Vagina (tissue), 2 donors: ENCODE results near the gene ABHD2. TPM values are rescaled to one million over a fixed set of nuclear protein-coding genes. Genes with fewer than 3 reads are reported as not detected.

Source experiments
- DNase-seq, 2 donors: peaks; one replicate each; pipeline ENCODE4 v3.0.0-alpha.2; 2017; ENCODE audit errors: extremely low spot score in 2 of 2
- H3K27ac ChIP-seq: fragments of 200-600 bp; sonication (generic); one replicate; pipeline ENCODE4 v1.5.1; 2019
- H3K27me3 ChIP-seq: fragments of 200-600 bp; sonication (generic); one replicate; pipeline ENCODE4 v1.5.1; 2019
- H3K36me3 ChIP-seq, 2 donors: fragments of 200-600 bp; sonication (generic); one replicate each; pipeline ENCODE4 v1.5.1; 2017 to 2019
- H3K4me1 ChIP-seq: fragments of 200-600 bp; sonication (generic); one replicate; pipeline ENCODE4 v1.5.1; 2019
- H3K4me3 ChIP-seq, 2 donors: fragments of 200-600 bp; sonication (generic); 1 replicate in 1 of 2; 2 replicates in 1 of 2; pipeline ENCODE4 v1.5.1; 2016 to 2019
- H3K9me3 ChIP-seq: fragments of 200-600 bp; sonication (generic); one replicate; pipeline ENCODE4 v1.5.1; 2019
- POLR2A ChIP-seq, 2 donors: fragments of 450-650 bp; IDR thresholded peaks; one replicate each; pipeline ENCODE4 v1.6.1; 2017; ENCODE audit warnings: antibody characterized with exemption in 2 of 2, mild to moderate bottlenecking in 2 of 2, moderate library complexity in 2 of 2
- POLR2AphosphoS5 ChIP-seq, 2 donors: sonication (generic); formaldehyde crosslinking; IDR thresholded peaks; one replicate each; pipeline ENCODE4 v1.9.0; 2017; ENCODE audit warnings: antibody characterized with exemption in 2 of 2, mild to moderate bottlenecking in 2 of 2, low read depth in 1 of 2; ENCODE audit not compliant: insufficient read depth in 1 of 2
- intact Hi-C: fragments of 100-400 bp; cut with DNase I; formaldehyde crosslinking; loops from one replicate; pipeline ENCODE4 v1.15.1; 2023
- total RNA-seq: library from RNA; depleted of rRNA; stranded (reverse); fragments of >200 nt; gene quantifications from one replicate; pipeline ENCODE4 v1.2.3, GENCODE V29; 2016
- TF ChIP-seq, protein P1 (sequence below), 3 experiments: fragments of 450-650 bp in 2 of 3; fragments of 200-600 bp in 1 of 3; sonication (generic) in 1 of 3; IDR thresholded peaks; one replicate each; pipeline ENCODE4 v1.5.1; 2017 to 2019; ENCODE audit warnings: antibody characterized with exemption in 3 of 3, mild to moderate bottlenecking in 2 of 3, moderate library complexity in 2 of 3

The ABHD2 gene
- total RNA-seq, 1 donor from 2014 or later: 33.6 TPM

DNA sequence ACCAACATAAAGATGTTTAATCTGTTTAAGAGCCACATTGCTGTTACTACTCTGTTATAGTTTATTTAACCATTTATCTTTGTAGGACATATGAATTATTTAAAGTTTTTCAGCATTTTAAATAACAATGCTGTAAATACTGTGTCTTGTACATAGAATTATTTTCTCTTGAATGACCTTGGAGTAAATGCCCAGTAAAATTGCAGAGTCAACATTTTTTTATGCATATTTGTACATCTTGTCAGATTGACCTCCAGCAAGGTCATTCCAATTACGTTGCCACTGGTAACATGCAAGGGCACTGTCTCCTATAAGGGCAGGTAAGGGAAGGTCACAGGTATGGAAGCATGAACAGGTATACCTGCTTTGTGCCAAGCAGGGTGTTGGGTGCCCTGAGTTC is 68.8 kb downstream of the ABHD2 start:
- TF ChIP-seq POLR2AphosphoS5 (IDR thresholded peaks at IDR 0.05; ENCODE audit: insufficient read depth in 1 of 2, low read depth in 1 of 2) (no peak), POLR2A (IDR thresholded peaks at IDR 0.05) (no peak)
- TF ChIP-seq, protein P1, sequence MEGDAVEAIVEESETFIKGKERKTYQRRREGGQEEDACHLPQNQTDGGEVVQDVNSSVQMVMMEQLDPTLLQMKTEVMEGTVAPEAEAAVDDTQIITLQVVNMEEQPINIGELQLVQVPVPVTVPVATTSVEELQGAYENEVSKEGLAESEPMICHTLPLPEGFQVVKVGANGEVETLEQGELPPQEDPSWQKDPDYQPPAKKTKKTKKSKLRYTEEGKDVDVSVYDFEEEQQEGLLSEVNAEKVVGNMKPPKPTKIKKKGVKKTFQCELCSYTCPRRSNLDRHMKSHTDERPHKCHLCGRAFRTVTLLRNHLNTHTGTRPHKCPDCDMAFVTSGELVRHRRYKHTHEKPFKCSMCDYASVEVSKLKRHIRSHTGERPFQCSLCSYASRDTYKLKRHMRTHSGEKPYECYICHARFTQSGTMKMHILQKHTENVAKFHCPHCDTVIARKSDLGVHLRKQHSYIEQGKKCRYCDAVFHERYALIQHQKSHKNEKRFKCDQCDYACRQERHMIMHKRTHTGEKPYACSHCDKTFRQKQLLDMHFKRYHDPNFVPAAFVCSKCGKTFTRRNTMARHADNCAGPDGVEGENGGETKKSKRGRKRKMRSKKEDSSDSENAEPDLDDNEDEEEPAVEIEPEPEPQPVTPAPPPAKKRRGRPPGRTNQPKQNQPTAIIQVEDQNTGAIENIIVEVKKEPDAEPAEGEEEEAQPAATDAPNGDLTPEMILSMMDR (IDR thresholded peaks at IDR 0.05): no peak
- intact Hi-C loops: no loop called here
- Histone ChIP-seq H3K27ac (no peak overlapping the region), H3K36me3 (peaks cover 0 to 26% of the 10 kb centered on the region in 2 donors), H3K4me3 (no peak overlapping the region), H3K27me3 (no peaks in the 10 kb centered on the region), H3K9me3 (no peaks in the 10 kb centered on the region), H3K4me1 (no peaks in the 10 kb centered on the region)
- DNase-seq: no peak

DNA sequence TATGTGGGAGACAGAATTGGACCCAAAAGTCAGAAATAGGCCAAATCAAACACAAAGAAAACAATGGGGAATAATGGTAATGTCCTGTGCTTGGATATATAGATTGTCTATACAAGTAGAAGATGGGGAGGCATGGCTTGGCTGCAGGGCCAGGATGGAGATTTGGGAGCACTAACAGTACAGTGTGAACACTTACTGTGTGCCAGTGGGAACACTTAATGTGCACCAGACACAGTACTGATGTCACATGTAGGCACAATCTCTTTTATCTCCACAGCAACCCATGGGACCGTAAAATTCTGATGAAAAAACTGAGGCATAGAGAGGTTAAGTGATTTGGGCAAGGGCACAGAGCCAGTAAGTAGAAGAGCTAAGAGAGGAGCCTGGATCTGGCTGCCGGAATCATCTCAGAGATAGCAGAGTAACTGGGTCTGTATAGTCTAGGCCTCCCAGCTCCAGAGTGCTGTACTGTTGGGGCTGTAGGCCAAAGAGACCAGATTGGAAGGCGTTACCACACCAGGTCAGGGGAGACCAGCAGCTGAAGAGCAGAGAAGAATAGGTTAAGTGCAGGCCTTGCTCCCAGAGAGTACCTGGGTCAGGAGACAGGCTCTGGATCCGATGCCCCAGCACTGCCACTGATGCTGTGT is 69.8 kb downstream of the ABHD2 start:
- intact Hi-C loops: no loop called here
- TF ChIP-seq, protein P1 (IDR thresholded peaks at IDR 0.05): no peak
- TF ChIP-seq POLR2AphosphoS5 (IDR thresholded peaks at IDR 0.05; ENCODE audit: insufficient read depth in 1 of 2, low read depth in 1 of 2) (no peak), POLR2A (IDR thresholded peaks at IDR 0.05) (no peak)
- no peaks in the 10 kb centered on the region for H3K9me3 ChIP-seq
- no peaks in the 10 kb centered on the region for H3K4me1 ChIP-seq
- no peaks in the 10 kb centered on the region for H3K27me3 ChIP-seq
- no peak overlapping the region for H3K4me3 ChIP-seq
- H3K27ac ChIP-seq: no peak overlapping the region
- peaks cover 0 to 18% of the 10 kb centered on the region in 2 donors for H3K36me3 ChIP-seq
- DNase-seq: no peak

GRCh38 chr15:89161666-89162065 is 73.4 kb downstream of the ABHD2 start:
- intact Hi-C loops: no loop called here
- no peak overlapping the region for H3K27ac ChIP-seq

GRCh38 chr15:89163271-89164055 is 75.2 kb downstream of the ABHD2 start:
- no peak for DNase-seq
- H3K27ac ChIP-seq: no peak overlapping the region
- H3K27me3 ChIP-seq: no peaks in the 10 kb centered on the region
- H3K4me3 ChIP-seq: no peak overlapping the region
- TF ChIP-seq POLR2A (IDR thresholded peaks at IDR 0.05): no peak
- TF ChIP-seq POLR2AphosphoS5 (IDR thresholded peaks at IDR 0.05; ENCODE audit: insufficient read depth in 1 of 2, low read depth in 1 of 2): no peak
- TF ChIP-seq, protein P1 (IDR thresholded peaks at IDR 0.05): no peak
- H3K4me1 ChIP-seq: peaks cover 18% of the 10 kb centered on the region
- H3K36me3 ChIP-seq: no peaks in the 10 kb centered on the region
- no peaks in the 10 kb centered on the region for H3K9me3 ChIP-seq
- intact Hi-C loops: no loop called here

More at GRCh38 chr15:89161666-89162065, 73.4 kb downstream of the ABHD2 start:
- no peaks in the 10 kb centered on the region for H3K27me3 ChIP-seq
- TF ChIP-seq POLR2AphosphoS5 (IDR thresholded peaks at IDR 0.05; ENCODE audit: insufficient read depth in 1 of 2, low read depth in 1 of 2): no peak
- no peak for TF ChIP-seq POLR2A (IDR thresholded peaks at IDR 0.05)
- TF ChIP-seq, protein P1 (IDR thresholded peaks at IDR 0.05): no peak
- peaks cover 6% of the 10 kb centered on the region for H3K4me1 ChIP-seq
- no peak for DNase-seq
- H3K4me3 ChIP-seq: no peak overlapping the region
- no peaks in the 10 kb centered on the region for H3K9me3 ChIP-seq
- H3K36me3 ChIP-seq: peaks cover 0 to 5% of the 10 kb centered on the region in 2 donors
